ENCODE data around the gene STPG1. TPM values are rescaled to one million over a fixed set of nuclear protein-coding genes. Genes with fewer than 3 reads are reported as not detected.

Gene STPG1
- total and polyA plus RNA-seq, 9 of the 15 experiments (the other 6 are each of a cell fraction or from before 2014, with no cell fraction given): 5.0 to 11.9 (median 8.3) TPM

DNA sequence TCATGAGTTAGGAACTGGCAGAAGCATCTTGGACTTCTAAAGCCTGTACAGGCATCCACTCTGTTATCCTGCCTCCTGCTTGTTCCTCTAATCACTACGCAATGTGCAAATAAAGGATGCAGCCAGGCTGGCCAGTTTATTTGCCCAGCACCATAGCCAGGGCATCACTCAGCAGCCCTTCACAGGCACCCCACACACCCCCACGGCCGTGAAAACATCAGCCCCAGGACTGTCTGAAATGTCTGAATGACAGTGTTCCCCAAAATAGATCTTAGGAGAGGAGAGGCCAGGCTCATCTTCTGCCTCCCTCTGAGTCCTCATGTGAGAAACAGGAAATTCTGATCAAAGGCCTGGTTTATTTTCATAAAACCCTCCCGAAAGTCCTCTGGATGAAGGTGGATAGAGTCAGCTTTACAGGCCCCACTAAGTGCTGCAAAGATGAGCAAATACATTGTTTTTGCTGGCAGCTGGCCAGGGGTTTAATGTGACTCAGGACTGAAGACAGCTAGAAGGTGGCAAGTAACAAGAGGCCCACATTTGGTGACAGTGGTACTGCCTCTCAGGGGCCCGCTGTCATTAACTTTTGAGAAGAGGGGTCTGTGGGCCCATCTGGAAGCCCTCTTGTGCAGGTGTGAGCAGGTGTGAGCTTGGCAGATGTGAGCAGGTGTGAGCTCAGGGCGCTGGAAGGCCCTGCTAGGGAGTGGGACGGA is 61.5 kb downstream of the STPG1 start:
- ATAC-seq (no peak), FAIRE-seq (no peak), DNase-seq (ENCODE audit: extremely low read depth in 1 of 4, low spot score in 3 of 4) (peak in 1 of 4 experiments; percentile 25)
- 3% methylated on average over 7 of the region's 7 CpGs for WGBS (ENCODE audit: insufficient coverage, low coverage, missing lambda C conversion rate)
- Histone ChIP-seq H3K9me1 (ENCODE audit: control insufficient read depth, insufficient read depth, low read length) (no peaks in the 10 kb centered on the region), H3K36me3 (ENCODE audit: control insufficient read depth, insufficient read depth, low read length) (no peaks in the 10 kb centered on the region), H3K27ac (ENCODE audit: extremely low read depth, low read depth, low read length) (no peak overlapping the region), H3K9ac (ENCODE audit: insufficient read depth in 1 of 2, low read depth in 2 of 2, low read length in 2 of 2) (no peak overlapping the region), H3K79me2 (ENCODE audit: control insufficient read depth, insufficient read depth, low read length) (no peaks in the 10 kb centered on the region), H3K27me3 (ENCODE audit: control insufficient read depth in 2 of 2, insufficient read depth in 2 of 2, low read length in 2 of 2) (peaks cover 19 to 79% of the 10 kb centered on the region in 2 experiments), H3K4me2 (ENCODE audit: insufficient read depth, low read length) (no peak overlapping the region), H3K4me1 (replicated peaks in 1 of 2; ENCODE audit: control insufficient read depth in 2 of 2, insufficient read depth in 2 of 2, low read length in 2 of 2) (peaks cover 0 to 7% of the 10 kb centered on the region in 2 experiments; a peak in 2 of 5 replicates), H4K20me1 (replicated peaks; ENCODE audit: control insufficient read depth, insufficient read depth, low read length) (peaks cover 11% of the 10 kb centered on the region), H2AFZ (ENCODE audit: low read depth, low read length) (no peak overlapping the region), H3K9me3 (replicated peaks; ENCODE audit: control insufficient read depth, insufficient read depth, low read depth, low read length) (no peaks in the 10 kb centered on the region), H3K4me3 (no peak overlapping the region)
- no TSS peak for BruUV-seq (replicated peaks)
- ChIA-PET POLR2A (no interaction called here), CTCF (ENCODE audit: low intra/inter-chr PET ratio) (no interaction called here)
- intact Hi-C loops (cut with micrococcal nuclease) (no loop called here), in situ Hi-C loops (cut with MboI) (no loop called here)
- TF ChIP-seq SNRNP70 (optimal IDR thresholded peaks at IDR 0.05; ENCODE audit: low read depth, low read length) (no peak), ZNF57 (CRISPR knock-in tag; IDR thresholded peaks at IDR 0.05) (no peak), RBM15 (IDR thresholded peaks at IDR 0.05; ENCODE audit: insufficient read depth, low read length) (no peak), NFIC (IDR thresholded peaks at IDR 0.05) (peak; percentile 84), ZNF197 (CRISPR knock-in tag; IDR thresholded peaks at IDR 0.05; ENCODE audit: low read depth) (no peak)

DNA sequence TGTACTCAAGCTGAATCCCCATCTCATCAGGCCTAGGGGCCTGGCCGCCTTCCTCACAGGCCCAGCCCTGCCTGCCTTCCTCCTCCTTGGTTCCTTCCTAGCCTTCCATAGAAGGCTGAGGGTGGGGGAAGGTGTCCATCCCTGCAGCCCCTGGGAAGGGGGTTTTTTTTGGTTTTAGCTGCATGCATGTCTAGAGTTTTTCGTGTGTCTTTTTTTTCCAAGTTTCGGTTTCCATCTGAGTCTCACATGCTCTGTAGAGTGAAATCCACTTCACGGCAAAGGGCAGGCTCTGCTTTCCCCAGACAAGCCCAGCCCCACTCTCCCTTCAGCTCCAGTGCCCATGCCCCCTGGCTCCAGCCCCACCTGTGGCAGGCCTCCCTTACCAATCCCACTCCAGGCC is 62.3 kb downstream of the STPG1 start:
- ChIA-PET POLR2A (interaction anchor here (0.6 kb wide), 1 partner anchor 651 kb away, joined by 3 read pairs; no protein-coding TSS in a partner anchor), CTCF (ENCODE audit: low intra/inter-chr PET ratio) (no interaction called here)
- H2AFZ ChIP-seq (ENCODE audit: low read depth, low read length): no peak overlapping the region
- peaks cover 11% of the 10 kb centered on the region for H4K20me1 ChIP-seq (replicated peaks; ENCODE audit: control insufficient read depth, insufficient read depth, low read length)
- FAIRE-seq: no peak
- H3K9me3 ChIP-seq (replicated peaks; ENCODE audit: control insufficient read depth, insufficient read depth, low read depth, low read length): no peaks in the 10 kb centered on the region
- no peak for ATAC-seq
- 3% methylated on average over 4 of the region's 4 CpGs for WGBS (ENCODE audit: insufficient coverage, low coverage, missing lambda C conversion rate)
- peaks cover 0 to 7% of the 10 kb centered on the region in 2 experiments; a peak in 2 of 5 replicates for H3K4me1 ChIP-seq (replicated peaks in 1 of 2; ENCODE audit: control insufficient read depth in 2 of 2, insufficient read depth in 2 of 2, low read length in 2 of 2)
- H3K9me1 ChIP-seq (ENCODE audit: control insufficient read depth, insufficient read depth, low read length): no peaks in the 10 kb centered on the region
- intact Hi-C loops (cut with micrococcal nuclease) (no loop called here), in situ Hi-C loops (cut with MboI) (no loop called here)
- no peak overlapping the region for H3K4me3 ChIP-seq
- H3K36me3 ChIP-seq (ENCODE audit: control insufficient read depth, insufficient read depth, low read length): no peaks in the 10 kb centered on the region
- no TSS peak for BruUV-seq (replicated peaks)
- H3K27ac ChIP-seq (ENCODE audit: extremely low read depth, low read depth, low read length): no peak overlapping the region
- no peak for DNase-seq (ENCODE audit: extremely low read depth in 1 of 4, low spot score in 3 of 4)
- no peaks in the 10 kb centered on the region for H3K79me2 ChIP-seq (ENCODE audit: control insufficient read depth, insufficient read depth, low read length)
- no peak overlapping the region for H3K9ac ChIP-seq (ENCODE audit: insufficient read depth in 1 of 2, low read depth in 2 of 2, low read length in 2 of 2)
- H3K27me3 ChIP-seq (ENCODE audit: control insufficient read depth in 2 of 2, insufficient read depth in 2 of 2, low read length in 2 of 2): peaks cover 19 to 86% of the 10 kb centered on the region in 2 experiments
- H3K4me2 ChIP-seq (ENCODE audit: insufficient read depth, low read length): no peak overlapping the region
- TF ChIP-seq GTF2B (IDR thresholded peaks at IDR 0.05; ENCODE audit: extremely low read depth, insufficient read length) (no peak), ETS2 (tag; IDR thresholded peaks at IDR 0.05; ENCODE audit: borderline replicate concordance, poor library complexity, severe bottlenecking) (no peak), OTX1 (CRISPR knock-in tag; IDR thresholded peaks at IDR 0.05) (no peak), ZBTB17 (CRISPR knock-in tag; IDR thresholded peaks at IDR 0.05) (no peak), ZNF282 (CRISPR knock-in tag; IDR thresholded peaks at IDR 0.05) (no peak), MBD2 (IDR thresholded peaks at IDR 0.05; ENCODE audit: borderline replicate concordance, low read depth) (no peak)
- TF ChIP-seq, protein P1, sequence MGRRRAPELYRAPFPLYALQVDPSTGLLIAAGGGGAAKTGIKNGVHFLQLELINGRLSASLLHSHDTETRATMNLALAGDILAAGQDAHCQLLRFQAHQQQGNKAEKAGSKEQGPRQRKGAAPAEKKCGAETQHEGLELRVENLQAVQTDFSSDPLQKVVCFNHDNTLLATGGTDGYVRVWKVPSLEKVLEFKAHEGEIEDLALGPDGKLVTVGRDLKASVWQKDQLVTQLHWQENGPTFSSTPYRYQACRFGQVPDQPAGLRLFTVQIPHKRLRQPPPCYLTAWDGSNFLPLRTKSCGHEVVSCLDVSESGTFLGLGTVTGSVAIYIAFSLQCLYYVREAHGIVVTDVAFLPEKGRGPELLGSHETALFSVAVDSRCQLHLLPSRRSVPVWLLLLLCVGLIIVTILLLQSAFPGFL (CRISPR knock-in tag; IDR thresholded peaks at IDR 0.05): no peak
